Amygdala (tissue), 56 donors: ENCODE results near the gene PPFIA4.

Experiments
- DNase-seq, 56 donors: peaks; one replicate each; lab custom pipeline; 2025; lab: John Stamatoyannopoulos, UW

PPFIA4 gene

DNA sequence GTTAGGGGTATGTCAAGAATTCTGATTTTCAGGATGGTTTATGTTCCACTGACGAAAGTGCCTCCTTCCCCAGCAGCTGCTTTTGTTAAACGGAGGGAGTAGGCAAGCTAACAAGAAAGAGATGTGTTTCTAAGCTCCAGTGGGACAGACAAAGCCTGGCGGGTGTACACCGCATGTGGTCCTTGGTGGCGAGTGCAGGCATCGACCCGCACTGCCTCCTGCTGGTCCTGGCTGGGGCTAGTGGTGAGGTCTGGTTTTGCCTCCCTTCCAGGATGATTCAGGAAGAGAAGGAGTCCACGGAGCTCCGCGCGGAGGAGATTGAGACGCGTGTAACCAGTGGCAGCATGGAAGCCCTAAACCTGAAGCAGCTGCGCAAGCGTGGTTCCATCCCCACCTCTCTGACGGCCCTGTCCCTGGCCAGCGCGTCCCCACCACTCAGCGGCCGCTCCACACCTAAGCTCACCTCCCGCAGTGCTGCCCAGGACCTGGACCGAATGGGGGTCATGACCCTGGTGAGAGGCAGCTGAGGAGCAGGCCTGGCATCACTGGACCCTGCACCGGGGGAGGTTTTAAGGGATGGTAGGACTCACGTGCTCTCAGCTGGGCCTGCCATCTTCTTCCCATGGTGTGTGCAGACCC, 29.0 kb downstream of the PPFIA4 start:
- DNase-seq: no peak

DNA sequence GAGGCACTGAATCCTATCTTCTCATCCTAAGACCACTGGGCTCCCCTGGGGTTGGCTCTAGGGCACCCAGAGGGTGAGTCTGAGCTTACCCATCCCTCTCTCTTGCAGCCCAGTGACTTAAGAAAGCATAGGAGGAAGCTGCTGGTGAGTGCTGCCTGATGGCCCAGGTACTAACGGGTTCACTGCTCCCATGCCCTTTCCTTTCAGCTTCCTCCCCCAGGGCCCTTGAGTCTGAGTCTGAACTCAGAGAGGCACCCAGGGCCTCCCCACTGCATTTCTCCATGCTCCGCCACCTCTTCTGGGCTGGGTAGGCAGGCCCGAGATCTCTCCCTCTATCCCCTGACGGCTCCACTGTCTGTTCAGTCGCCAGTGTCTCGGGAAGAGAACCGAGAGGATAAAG, 29.7 kb downstream of the PPFIA4 start:
- no peak for DNase-seq

DNA sequence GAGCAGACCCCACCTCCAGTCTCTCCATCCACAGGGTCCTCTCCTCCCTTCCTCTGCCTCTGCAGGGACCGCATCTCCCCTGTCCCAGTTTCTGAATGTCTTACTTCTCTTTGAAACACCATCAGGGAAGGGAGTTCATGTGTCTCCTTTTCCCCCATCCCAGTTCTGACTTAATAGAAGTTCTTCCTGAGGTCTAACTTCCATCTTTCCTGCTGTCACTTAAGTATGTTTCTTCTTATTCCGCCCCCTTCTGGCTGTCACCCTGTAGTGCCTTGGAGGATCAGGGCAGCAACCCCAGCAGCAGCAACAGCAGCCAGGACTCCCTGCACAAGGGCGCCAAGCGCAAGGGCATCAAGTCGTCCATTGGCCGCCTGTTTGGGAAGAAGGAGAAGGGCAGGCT, 30.2 kb downstream of the PPFIA4 start:
- DNase-seq: no peak

- peak in 1 of 56 donors; percentile 8 for DNase-seq
Observed at GRCh38 chr1:203057911-203058675, 31.8 kb downstream of the PPFIA4 start.

DNA sequence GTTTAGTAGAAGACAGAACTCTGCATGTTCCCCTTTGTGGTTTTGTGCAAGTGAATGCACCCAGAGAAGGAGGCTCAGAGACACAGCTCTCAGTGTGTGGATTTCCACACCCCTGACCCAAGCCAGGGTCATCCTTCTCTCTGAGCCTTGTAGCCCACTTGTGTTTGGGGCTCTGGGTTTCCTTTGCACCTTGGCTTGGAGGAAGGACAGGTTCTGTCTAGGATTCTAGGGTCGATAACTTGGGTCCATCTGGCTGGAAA, 32.3 kb downstream of the PPFIA4 start:
- DNase-seq: no peak

- DNase-seq: no peak
Observed at GRCh38 chr1:203059485-203059884, 33.2 kb downstream of the PPFIA4 start.

- DNase-seq: no peak
Observed at GRCh38 chr1:203060115-203060514, 33.8 kb downstream of the PPFIA4 start.

GRCh38 chr1:203063287-203063686, 37.0 kb downstream of the PPFIA4 start:
- DNase-seq: no peak

GRCh38 chr1:203065191-203065590, 38.9 kb downstream of the PPFIA4 start:
- DNase-seq: no peak

- DNase-seq: no peak
Observed at GRCh38 chr1:203065986-203066385, 39.7 kb downstream of the PPFIA4 start.

DNA sequence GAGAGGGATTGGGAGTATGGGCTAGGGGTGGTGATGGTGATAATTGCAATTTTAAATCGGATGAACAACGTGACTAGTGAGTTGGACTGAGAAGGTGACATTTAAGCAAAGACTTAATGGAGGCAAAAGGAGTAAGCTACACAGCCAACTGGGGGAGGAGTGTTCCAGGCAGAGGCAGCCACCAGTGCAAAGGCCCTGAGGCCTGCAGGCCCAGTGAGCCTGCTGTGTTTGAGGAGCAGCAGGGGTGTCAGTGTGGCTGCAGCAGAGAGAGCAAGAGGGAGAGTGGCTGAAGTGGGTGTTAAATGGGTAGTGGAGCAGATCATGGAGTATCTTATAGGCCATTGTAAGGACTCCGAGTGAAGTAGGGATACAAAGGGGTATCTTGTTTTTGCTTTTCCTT, 40.7 kb downstream of the PPFIA4 start:
- no peak for DNase-seq

DNA sequence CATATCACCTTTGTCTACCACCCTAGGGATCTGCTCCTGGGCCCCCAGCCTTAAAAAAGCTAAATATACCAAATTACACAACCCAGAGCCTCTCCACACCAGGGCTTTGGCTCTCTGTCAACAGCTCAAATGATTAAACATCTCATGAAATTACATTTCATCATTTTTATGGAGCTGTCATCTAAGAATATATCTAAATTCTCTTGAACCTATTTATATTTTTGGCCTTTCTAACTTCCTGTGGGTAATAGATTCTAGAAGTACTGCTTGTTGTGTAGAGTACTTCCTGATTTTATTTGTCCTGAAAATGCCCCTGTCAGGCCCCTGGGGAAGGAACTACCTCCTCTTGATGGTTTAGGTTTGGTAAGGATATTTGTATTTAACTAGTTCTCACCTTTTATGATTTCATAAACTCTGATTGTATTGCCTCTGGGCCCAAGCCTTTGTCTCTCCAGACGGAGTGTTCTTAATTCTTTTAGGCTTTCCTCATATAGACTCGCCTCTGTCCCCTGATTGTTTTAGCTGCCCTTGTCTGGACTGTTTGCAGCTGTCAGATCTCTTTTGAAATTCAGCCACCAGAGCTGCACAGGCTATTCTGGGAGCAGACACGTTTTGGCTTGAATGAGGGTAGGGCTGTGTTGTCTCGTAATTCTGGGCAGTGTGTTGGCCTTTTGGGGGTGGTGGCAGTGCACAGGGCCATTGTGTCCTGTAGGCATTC, 42.9 kb downstream of the PPFIA4 start:
- peak in 6 of 56 donors; percentile 16 to 42 (median 20) for DNase-seq

DNA sequence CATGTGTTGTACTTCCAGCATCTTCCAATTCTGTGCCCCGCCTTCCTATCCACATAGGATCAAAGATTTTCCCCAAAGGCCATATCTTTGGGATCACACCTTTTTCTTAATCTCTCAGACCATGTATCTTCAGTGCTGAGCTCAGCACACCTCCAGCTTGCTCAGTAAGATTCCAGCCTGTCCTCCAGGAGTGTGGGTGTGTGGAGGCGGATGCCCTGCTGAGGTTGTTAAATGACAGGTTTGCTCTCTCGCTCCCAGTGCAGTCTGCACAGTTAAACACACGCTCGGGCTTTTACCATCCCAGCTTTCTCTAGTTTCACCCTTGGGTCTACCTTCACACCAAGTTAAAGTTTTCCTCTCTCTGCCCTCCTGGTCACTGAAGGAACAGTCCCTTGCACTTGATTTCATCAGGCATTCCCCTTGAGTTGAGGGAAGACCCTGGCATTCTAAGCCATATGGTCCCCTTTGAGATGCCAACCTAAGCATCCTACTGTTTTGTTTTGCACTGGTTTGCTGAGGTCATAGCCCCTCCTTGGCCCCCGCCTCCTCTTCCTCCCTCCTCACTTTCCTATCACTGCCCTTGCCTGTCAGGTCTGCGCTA, 45.8 kb downstream of the PPFIA4 start:
- no peak for DNase-seq

DNA sequence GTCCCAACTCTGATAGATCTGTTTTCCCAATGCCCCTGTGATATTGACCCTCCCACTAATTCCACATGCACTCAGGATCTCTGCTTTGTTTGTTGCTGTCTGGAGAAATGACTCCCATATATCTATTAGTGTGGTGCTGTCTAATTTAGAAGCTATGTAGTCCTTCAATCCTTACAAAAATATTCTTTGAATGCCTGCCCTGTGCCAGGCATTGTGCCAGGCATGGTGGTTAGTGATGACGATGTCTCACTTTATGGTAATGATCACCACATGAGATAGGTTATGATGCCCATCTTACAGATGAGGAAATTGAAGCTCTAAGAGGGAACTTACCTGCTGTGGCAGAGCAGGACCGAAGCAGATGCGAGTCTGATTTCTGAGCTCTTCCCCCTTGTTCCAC, 46.6 kb downstream of the PPFIA4 start:
- no peak for DNase-seq

DNA sequence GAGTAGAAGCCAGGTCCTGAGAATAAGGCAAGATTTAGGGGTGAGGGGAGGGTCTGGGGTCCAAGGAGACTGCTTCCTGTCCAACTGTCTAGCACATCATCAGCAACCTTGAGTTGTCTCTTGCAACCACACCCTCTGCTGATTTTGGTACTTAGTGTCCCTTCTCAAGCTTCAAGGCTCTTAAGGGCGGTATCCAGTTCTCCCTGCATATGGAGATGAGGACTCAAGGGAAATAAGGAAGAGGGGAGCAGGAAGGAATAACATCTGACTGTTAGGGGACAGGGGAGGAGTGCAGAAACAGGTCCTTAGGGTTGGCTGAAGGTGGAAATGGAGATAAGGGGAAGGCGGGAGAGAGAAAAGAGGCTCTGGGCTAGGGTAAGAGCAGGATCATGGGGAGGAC, 47.2 kb downstream of the PPFIA4 start:
- DNase-seq: no peak

GRCh38 chr1:203074610-203075009, 48.3 kb downstream of the PPFIA4 start:
- no peak for DNase-seq

- DNase-seq: no peak
Observed at GRCh38 chr1:203075236-203076030, 49.1 kb downstream of the PPFIA4 start.

DNA sequence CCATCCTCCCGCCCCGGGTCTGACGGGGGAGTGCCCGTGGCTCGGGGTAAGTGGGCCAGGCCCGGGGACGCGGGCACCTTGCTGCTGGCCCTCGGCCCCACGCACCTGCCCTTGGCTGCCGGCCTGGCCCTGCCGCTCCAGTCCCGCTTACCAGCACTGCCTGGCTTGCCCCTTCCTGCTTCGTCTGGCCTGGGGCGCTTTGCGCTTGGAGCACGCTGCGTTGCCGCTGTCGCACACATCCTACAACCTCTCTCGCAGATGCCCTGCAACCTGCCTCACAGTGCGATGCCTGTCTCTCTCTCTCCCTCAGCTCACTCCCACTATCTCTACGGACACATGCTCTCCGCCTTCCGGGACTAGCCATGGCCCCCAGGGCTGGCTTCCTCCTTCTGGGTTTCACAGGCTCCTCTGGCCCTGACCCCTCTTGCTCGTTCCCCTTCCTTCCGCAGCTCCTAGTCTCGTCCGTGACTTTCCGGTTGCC, 49.8 kb downstream of the PPFIA4 start:
- DNase-seq: peak in 2 of 56 donors; percentile 17 to 30

- DNase-seq: no peak
Observed at GRCh38 chr1:203077367-203077766, 51.1 kb downstream of the PPFIA4 start.

GRCh38 chr1:203077956-203078355, 51.7 kb downstream of the PPFIA4 start:
- no peak for DNase-seq

- DNase-seq: no peak
Observed at GRCh38 chr1:203078478-203078877, 52.2 kb downstream of the PPFIA4 start.
